Measurements from ENCODE around the gene USP5.

Gene USP5

DNA sequence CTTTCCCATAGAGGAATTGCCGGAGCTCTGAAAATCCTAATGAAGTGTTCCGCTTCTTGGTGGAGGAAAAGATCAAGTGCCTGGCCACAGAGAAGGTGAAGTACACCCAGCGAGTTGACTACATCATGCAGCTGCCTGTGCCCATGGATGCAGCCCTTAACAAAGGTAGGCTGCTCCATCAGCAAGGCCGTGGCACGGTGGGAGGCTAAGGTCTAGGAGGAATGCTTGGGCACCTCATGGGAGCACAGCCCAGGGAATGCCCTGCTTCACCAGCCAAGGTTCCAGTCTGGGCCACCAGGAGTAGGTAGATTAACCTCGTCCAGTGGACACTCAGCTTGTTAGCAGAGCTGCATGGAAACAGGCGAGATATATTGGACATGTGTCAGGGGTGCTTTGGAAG, 9.0 kb downstream of the USP5 start:
- 0 out of 2 replicates have a peak, but pooled peaks cover 5% of the 10 kb centered on the region for H3K36me3 ChIP-seq (ENCODE audit: low read length)
- H3K9me2 ChIP-seq (replicated peaks; ENCODE audit: insufficient read depth, low read length): no peaks in the 10 kb centered on the region
- no peaks in the 10 kb centered on the region for H4K20me1 ChIP-seq (ENCODE audit: low read depth, low read length)
- no peaks in the 10 kb centered on the region for H3K27me3 ChIP-seq (ENCODE audit: low read length)
- no peaks in the 10 kb centered on the region for H3F3A ChIP-seq (ENCODE audit: insufficient read depth)
- no peak overlapping the region for H2AFZ ChIP-seq (ENCODE audit: low read depth, low read length, severe bottlenecking)
- no peak overlapping the region for H3K27ac ChIP-seq (ENCODE audit: low read depth, low read length)
- no peak overlapping the region for H3K4me3 ChIP-seq (ENCODE audit: insufficient read depth, low read length, poor library complexity, severe bottlenecking)
- no peaks in the 10 kb centered on the region for H3K9me3 ChIP-seq (ENCODE audit: insufficient read depth, low read length)
- H3K9ac ChIP-seq (ENCODE audit: low read length): no peak overlapping the region
- TF ChIP-seq, protein P1, sequence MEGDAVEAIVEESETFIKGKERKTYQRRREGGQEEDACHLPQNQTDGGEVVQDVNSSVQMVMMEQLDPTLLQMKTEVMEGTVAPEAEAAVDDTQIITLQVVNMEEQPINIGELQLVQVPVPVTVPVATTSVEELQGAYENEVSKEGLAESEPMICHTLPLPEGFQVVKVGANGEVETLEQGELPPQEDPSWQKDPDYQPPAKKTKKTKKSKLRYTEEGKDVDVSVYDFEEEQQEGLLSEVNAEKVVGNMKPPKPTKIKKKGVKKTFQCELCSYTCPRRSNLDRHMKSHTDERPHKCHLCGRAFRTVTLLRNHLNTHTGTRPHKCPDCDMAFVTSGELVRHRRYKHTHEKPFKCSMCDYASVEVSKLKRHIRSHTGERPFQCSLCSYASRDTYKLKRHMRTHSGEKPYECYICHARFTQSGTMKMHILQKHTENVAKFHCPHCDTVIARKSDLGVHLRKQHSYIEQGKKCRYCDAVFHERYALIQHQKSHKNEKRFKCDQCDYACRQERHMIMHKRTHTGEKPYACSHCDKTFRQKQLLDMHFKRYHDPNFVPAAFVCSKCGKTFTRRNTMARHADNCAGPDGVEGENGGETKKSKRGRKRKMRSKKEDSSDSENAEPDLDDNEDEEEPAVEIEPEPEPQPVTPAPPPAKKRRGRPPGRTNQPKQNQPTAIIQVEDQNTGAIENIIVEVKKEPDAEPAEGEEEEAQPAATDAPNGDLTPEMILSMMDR (IDR thresholded peaks at IDR 0.05; ENCODE audit: insufficient read depth, low read length, poor library complexity, severe bottlenecking): no peak
- no peak for TF ChIP-seq EZH2phosphoT487 (conservative IDR thresholded peaks at IDR 0.05; ENCODE audit: low read length)
- H3K79me2 ChIP-seq (ENCODE audit: insufficient read depth, low read length): no peaks in the 10 kb centered on the region
- H3K4me2 ChIP-seq (ENCODE audit: low read depth, low read length, poor library complexity, severe bottlenecking): no peak overlapping the region

DNA sequence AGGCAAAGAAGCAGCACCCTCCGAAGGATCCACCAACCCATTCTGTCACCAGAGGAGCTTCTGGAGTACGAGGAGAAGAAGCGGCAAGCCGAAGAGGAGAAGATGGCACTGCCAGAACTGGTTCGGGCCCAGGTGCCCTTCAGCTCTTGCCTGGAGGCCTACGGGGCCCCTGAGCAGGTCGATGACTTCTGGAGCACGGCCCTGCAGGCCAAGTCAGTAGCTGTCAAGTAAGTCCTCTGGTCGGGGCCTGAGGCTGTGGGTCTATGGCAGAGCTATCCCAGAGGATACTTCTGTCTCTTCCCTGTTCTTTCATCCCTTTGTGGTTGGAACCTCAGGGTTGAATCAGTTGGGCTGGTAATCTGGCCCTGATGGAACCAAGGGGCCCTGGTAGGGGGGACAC, 9.4 kb downstream of the USP5 start:
- Histone ChIP-seq H3K9me3 (ENCODE audit: insufficient read depth, low read length) (no peaks in the 10 kb centered on the region), H2AFZ (ENCODE audit: low read depth, low read length, severe bottlenecking) (no peak overlapping the region), H3K9me2 (replicated peaks; ENCODE audit: insufficient read depth, low read length) (no peaks in the 10 kb centered on the region), H3K27ac (ENCODE audit: low read depth, low read length) (no peak overlapping the region), H3K4me3 (ENCODE audit: insufficient read depth, low read length, poor library complexity, severe bottlenecking) (no peak overlapping the region), H3K4me2 (ENCODE audit: low read depth, low read length, poor library complexity, severe bottlenecking) (no peak overlapping the region), H3F3A (ENCODE audit: insufficient read depth) (no peaks in the 10 kb centered on the region), H4K20me1 (ENCODE audit: low read depth, low read length) (no peaks in the 10 kb centered on the region), H3K9ac (ENCODE audit: low read length) (no peak overlapping the region), H3K27me3 (ENCODE audit: low read length) (no peaks in the 10 kb centered on the region), H3K79me2 (ENCODE audit: insufficient read depth, low read length) (no peaks in the 10 kb centered on the region), H3K36me3 (ENCODE audit: low read length) (0 out of 2 replicates have a peak, but pooled peaks cover 5% of the 10 kb centered on the region)
- no peak for TF ChIP-seq EZH2phosphoT487 (conservative IDR thresholded peaks at IDR 0.05; ENCODE audit: low read length)
- TF ChIP-seq, protein P1 (IDR thresholded peaks at IDR 0.05; ENCODE audit: insufficient read depth, low read length, poor library complexity, severe bottlenecking): no peak

DNA sequence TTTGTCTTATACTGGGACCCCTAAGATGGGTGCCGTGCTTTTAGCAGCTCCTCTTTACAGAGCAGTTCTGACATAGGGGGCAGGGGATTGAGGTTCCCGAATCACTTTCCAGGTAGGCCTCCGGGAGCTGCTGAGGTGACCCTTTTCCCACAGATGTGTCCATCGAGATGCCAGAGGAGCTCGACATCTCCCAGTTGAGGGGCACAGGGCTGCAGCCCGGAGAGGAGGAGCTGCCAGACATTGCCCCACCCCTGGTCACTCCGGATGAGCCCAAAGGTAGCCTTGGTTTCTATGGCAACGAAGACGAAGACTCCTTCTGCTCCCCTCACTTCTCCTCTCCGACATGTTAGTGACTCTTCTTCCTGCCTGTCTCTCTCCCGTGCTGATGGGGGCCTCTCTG, 11.1 kb downstream of the USP5 start:
- no peaks in the 10 kb centered on the region for H3K36me3 ChIP-seq (ENCODE audit: low read length)

More for the DNA sequence above, 11.1 kb downstream of the USP5 start:
- Histone ChIP-seq H3F3A (ENCODE audit: insufficient read depth) (no peaks in the 10 kb centered on the region), H3K27me3 (ENCODE audit: low read length) (no peaks in the 10 kb centered on the region), H2AFZ (ENCODE audit: low read depth, low read length, severe bottlenecking) (no peak overlapping the region), H3K9ac (ENCODE audit: low read length) (no peak overlapping the region), H3K9me2 (replicated peaks; ENCODE audit: insufficient read depth, low read length) (no peaks in the 10 kb centered on the region), H3K4me3 (ENCODE audit: insufficient read depth, low read length, poor library complexity, severe bottlenecking) (no peak overlapping the region), H4K20me1 (ENCODE audit: low read depth, low read length) (no peaks in the 10 kb centered on the region; the same call in 1 of the 2 replicates), H3K4me2 (ENCODE audit: low read depth, low read length, poor library complexity, severe bottlenecking) (no peak overlapping the region), H3K9me3 (ENCODE audit: insufficient read depth, low read length) (no peaks in the 10 kb centered on the region), H3K79me2 (ENCODE audit: insufficient read depth, low read length) (peaks cover 6% of the 10 kb centered on the region), H3K27ac (ENCODE audit: low read depth, low read length) (no peak overlapping the region)
- TF ChIP-seq, protein P1 (IDR thresholded peaks at IDR 0.05; ENCODE audit: insufficient read depth, low read length, poor library complexity, severe bottlenecking): no peak
